Ovary (tissue), 9 donors: Measurements from ENCODE around the gene AFF4. TPM values are rescaled to one million over a fixed set of nuclear protein-coding genes. Genes with fewer than 3 reads are reported as not detected.
"Not testable (repeated sequence)": the region's sequence is repeated elsewhere in the genome, so short reads cannot be mapped to it uniquely, and the experiment has no call there.

Experiments
- DNase-seq, 5 donors: peaks; one replicate each; pipeline ENCODE4 v3.0.0-alpha.2; 2019 to 2020
- H3K27ac ChIP-seq, 2 donors: fragments of 200-600 bp; one replicate each; pipeline versions ENCODE4 v1.5.1 to v1.8.0; 2019 to 2022
- H3K27me3 ChIP-seq: fragments of 200-600 bp; one replicate; pipeline ENCODE4 v1.8.0; 2022
- H3K36me3 ChIP-seq: fragments of 200-600 bp; sonication (generic); one replicate; pipeline ENCODE4 v1.5.1; 2019
- H3K4me1 ChIP-seq: one replicate; pipeline ENCODE4 v1.8.1; 2013; ENCODE audit warnings: mild to moderate bottlenecking, moderate library complexity; ENCODE audit not compliant: insufficient read depth
- H3K4me3 ChIP-seq: fragments of 200-600 bp; sonication (generic); one replicate; pipeline ENCODE4 v1.5.1; 2017
- H3K9me3 ChIP-seq, 2 donors: fragments of 200-600 bp in 1 of 2; sonication (generic) in 1 of 2; one replicate each; pipeline versions ENCODE4 v1.5.1 to v1.8.1; 2013 to 2019; ENCODE audit warnings: mild to moderate bottlenecking in 1 of 2, moderate library complexity in 1 of 2
- EP300 ChIP-seq: sonication (generic); formaldehyde crosslinking; IDR thresholded peaks from one replicate; pipeline ENCODE4 v1.6.1; 2017; ENCODE audit warnings: antibody characterized with exemption
- POLR2A ChIP-seq: fragments of 450-650 bp; IDR thresholded peaks from one replicate; pipeline ENCODE4 v1.6.1; 2017; ENCODE audit warnings: antibody characterized with exemption, mild to moderate bottlenecking, moderate library complexity
- WGBS, 3 donors: extraction: QIAGEN DNeasy Blood & Tissue Kit in 1 of 3; methylation state at CpG; one replicate each; pipeline versions ENCODE4 v1.1.5 to v1.1.7; 2013 to 2017; 5-methylcytosine and 5-hydroxymethylcytosine counted together
- intact Hi-C, 4 donors: fragments of 100-400 bp; cut with DNase I; formaldehyde crosslinking; loops; one replicate each; pipeline versions ENCODE4 v1.11.0 to v1.15.1; 2022 to 2023
- polyA plus RNA-seq, 2 donors: library from polyadenylated mRNA; stranded (reverse); fragments of 200-250 nt in 1 of 2; fragments of 350-450 nt in 1 of 2; fragmentation: Illumina TruSeq in 1 of 2; extraction: RNeasy Lipid Tissue Mini Kit (QIAGEN cat#74804) in 1 of 2; gene quantifications; one replicate each; pipeline ENCODE4 v1.2.3, GENCODE V29; 2013 to 2014
- total RNA-seq, 7 donors: library from RNA; depleted of rRNA in 2 of 7; stranded (reverse); fragments of >200 nt in 2 of 7; fragmentation: NEBNext Ultra II Directional in 3 of 7; extraction: Animal tissue kit (Norgen Biotek cat#: 25700) in 3 of 7; gene quantifications; one replicate each; pipeline versions ENCODE4 v1.1.0 to v1.2.4, GENCODE V29; 2016 to 2023
- TF ChIP-seq, protein P1 (sequence below), 3 donors: fragments of 450-650 bp in 2 of 3; fragments of 200-600 bp in 1 of 3; IDR thresholded peaks; one replicate each; pipeline versions ENCODE4 v1.5.1 to v1.8.0; 2016 to 2022; ENCODE audit warnings: antibody characterized with exemption in 3 of 3, mild to moderate bottlenecking in 1 of 3
- donor health status: DM: no; HTN: no; CAD: no; lungs with moderate emphysema.
- donor health status: DM: no; HTN: no; CAD: no.
- donor health status: Bipolar disorder and iron deficiency.
- donor health status: DM: yes; HTN: yes; CAD: no.
- donor health status: DM: no; HTN: no; CAD: no.
- donor health status: DM: yes; HTN: yes; CAD: no.

The AFF4 gene
- total and polyA plus RNA-seq, 9 donors: 19.5 to 114 (median 70.5) TPM

DNA sequence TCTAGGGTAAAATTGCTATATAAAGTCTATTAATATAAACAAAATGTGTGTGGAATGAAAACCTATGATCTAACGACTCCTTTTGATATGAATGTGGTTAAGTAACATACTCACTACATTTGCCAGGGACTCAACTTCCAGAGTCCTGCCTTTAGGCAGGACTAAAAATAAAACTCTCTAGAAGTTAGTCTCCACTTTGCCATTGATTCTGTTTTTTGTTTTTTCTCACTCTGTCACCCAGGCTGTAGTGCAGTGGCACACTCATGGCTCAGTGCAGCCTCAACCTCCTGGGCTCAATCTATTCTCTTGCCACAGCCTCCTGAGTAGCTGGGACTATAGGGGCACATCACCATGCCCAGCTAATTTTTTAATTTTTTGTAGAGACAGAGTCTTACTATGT, 32.9 kb upstream of the AFF4 start:
- Histone ChIP-seq H3K27ac (no peak overlapping the region), H3K4me3 (no peak overlapping the region), H3K4me1 (no peaks in the 10 kb centered on the region), H3K36me3 (no peaks in the 10 kb centered on the region), H3K9me3 (no peaks in the 10 kb centered on the region), H3K27me3 (no peaks in the 10 kb centered on the region)
- no peak for TF ChIP-seq POLR2A
- TF ChIP-seq, protein P1, sequence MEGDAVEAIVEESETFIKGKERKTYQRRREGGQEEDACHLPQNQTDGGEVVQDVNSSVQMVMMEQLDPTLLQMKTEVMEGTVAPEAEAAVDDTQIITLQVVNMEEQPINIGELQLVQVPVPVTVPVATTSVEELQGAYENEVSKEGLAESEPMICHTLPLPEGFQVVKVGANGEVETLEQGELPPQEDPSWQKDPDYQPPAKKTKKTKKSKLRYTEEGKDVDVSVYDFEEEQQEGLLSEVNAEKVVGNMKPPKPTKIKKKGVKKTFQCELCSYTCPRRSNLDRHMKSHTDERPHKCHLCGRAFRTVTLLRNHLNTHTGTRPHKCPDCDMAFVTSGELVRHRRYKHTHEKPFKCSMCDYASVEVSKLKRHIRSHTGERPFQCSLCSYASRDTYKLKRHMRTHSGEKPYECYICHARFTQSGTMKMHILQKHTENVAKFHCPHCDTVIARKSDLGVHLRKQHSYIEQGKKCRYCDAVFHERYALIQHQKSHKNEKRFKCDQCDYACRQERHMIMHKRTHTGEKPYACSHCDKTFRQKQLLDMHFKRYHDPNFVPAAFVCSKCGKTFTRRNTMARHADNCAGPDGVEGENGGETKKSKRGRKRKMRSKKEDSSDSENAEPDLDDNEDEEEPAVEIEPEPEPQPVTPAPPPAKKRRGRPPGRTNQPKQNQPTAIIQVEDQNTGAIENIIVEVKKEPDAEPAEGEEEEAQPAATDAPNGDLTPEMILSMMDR (IDR thresholded peaks at IDR 0.05): no peak
- TF ChIP-seq EP300: no peak
- intact Hi-C loops: no loop called here
- no peak for DNase-seq
- WGBS, 3 donors: 24 to 50% (median 27%) methylated on average over 1 of the region's 1 CpG

- no peaks in the 10 kb centered on the region for H3K9me3 ChIP-seq
- intact Hi-C loops: loop anchor here in 1 of 4 donors (5.0 kb wide), 1 partner anchor 395 kb away; no protein-coding TSS in a partner anchor
- H3K36me3 ChIP-seq: no peaks in the 10 kb centered on the region
- no peak overlapping the region for H3K27ac ChIP-seq
- H3K27me3 ChIP-seq: no peaks in the 10 kb centered on the region
- H3K4me3 ChIP-seq: no peak overlapping the region
- WGBS, 3 donors: 85 to 91% (median 88%) methylated on average over 28 of the region's 28 CpGs
- no peak for DNase-seq
- H3K4me1 ChIP-seq: no peaks in the 10 kb centered on the region
- TF ChIP-seq, protein P1 (IDR thresholded peaks at IDR 0.05): no peak
- TF ChIP-seq EP300: no peak
- no peak for TF ChIP-seq POLR2A
Measured at GRCh38 chr5:132987531-132988408, 24.3 kb upstream of the AFF4 start.

GRCh38 chr5:132982971-132983370, 19.5 kb upstream of the AFF4 start:
- not testable (repeated sequence) for H3K27ac ChIP-seq
- 90 to 96% (median 95%) methylated on average over 13 to 29 of the region's 30 CpGs for WGBS, 3 donors

GRCh38 chr5:132981288-132981687, 17.9 kb upstream of the AFF4 start:
- 85 to 93% (median 89%) methylated on average over 3 of the region's 3 CpGs for WGBS, 3 donors
- no peaks in the 10 kb centered on the region for H3K4me1 ChIP-seq
- intact Hi-C loops: no loop called here
- no peak overlapping the region for H3K27ac ChIP-seq
- TF ChIP-seq, protein P1 (IDR thresholded peaks at IDR 0.05): no peak
- no peak for TF ChIP-seq EP300
- TF ChIP-seq POLR2A: no peak
- no peaks in the 10 kb centered on the region for H3K36me3 ChIP-seq
- H3K27me3 ChIP-seq: no peaks in the 10 kb centered on the region
- H3K9me3 ChIP-seq: no peaks in the 10 kb centered on the region
- no peak for DNase-seq
- H3K4me3 ChIP-seq: no peak overlapping the region

More at GRCh38 chr5:132982971-132983370, 19.5 kb upstream of the AFF4 start:
- DNase-seq, H3K9me3 ChIP-seq, H3K36me3 ChIP-seq, intact Hi-C loops, H3K4me3 ChIP-seq, H3K27me3 ChIP-seq, H3K4me1 ChIP-seq: not testable (repeated sequence)

- no peaks in the 10 kb centered on the region for H3K9me3 ChIP-seq
- WGBS, 3 donors: 56 to 67% (median 63%) methylated on average over 2 of the region's 2 CpGs
- no peaks in the 10 kb centered on the region for H3K4me1 ChIP-seq
- no peaks in the 10 kb centered on the region for H3K36me3 ChIP-seq
- H3K27ac ChIP-seq: no peak overlapping the region
- DNase-seq: no peak
- intact Hi-C loops: no loop called here
- no peaks in the 10 kb centered on the region for H3K27me3 ChIP-seq
- no peak overlapping the region for H3K4me3 ChIP-seq
- TF ChIP-seq, protein P1 (IDR thresholded peaks at IDR 0.05): no peak
- TF ChIP-seq POLR2A: no peak
- TF ChIP-seq EP300: no peak
Measured at GRCh38 chr5:132979976-132980375, 16.5 kb upstream of the AFF4 start.
